GM19351 (cell line): ENCODE data around the gene SNRPA.
"Not testable (repeated sequence)": the region's sequence is repeated elsewhere in the genome, so short reads cannot be mapped to it uniquely, and the experiment has no call there.

ENCODE experiments used
- ATAC-seq: cut with Tn5 transposase; IDR thresholded peaks from one replicate; pipeline ENCODE4 v1.9.1; 2021; ENCODE audit warnings: mild to moderate bottlenecking, moderate library complexity; ENCODE audit not compliant: unreplicated experiment

SNRPA gene

GRCh38 chr19:40743926-40744325 is 7.1 kb upstream of the SNRPA start:
- ATAC-seq = no peak

GRCh38 chr19:40744554-40745401 is 6.2 kb upstream of the SNRPA start:
- ATAC-seq = no peak

GRCh38 chr19:40745402-40745780 is 5.6 kb upstream of the SNRPA start:
- ATAC-seq = no peak

GRCh38 chr19:40747536-40747935 is 3.5 kb upstream of the SNRPA start:
- ATAC-seq = no peak

- peak; percentile 80 for ATAC-seq
Observed at GRCh38 chr19:40750058-40750873, 737 bp upstream of the SNRPA start, which contains the start of gene ACTMAP. ACTMAP (minus strand) TSS chr19:40750477; CDS start chr19:40749803, 674 bp downstream.

DNA sequence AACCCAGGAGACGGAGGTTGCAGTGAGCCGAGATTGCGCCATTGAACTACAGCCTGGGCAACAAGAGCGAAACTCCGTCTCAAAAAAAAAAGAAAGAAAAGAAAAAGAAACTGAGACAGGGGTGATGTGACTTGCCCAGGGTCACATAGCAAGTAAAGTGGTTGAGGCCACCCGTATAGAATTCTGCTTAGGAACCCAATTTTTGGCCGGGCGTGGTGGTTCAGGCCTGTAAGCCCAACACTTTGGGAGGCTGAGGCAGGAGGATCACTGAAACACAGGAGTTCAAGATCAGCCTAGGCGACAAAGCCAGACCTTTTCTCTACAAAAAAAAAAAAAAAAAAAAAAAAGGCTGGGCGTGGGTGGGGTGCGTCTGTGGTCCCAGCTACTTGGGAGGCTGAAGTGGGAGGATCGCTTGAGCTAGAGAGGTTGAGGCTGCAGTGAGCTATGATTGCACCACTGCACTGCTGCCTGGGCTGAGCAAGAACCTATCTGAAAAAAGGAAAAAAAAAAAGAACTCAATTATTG is 1.3 kb downstream of the SNRPA start:
- no peak for ATAC-seq

DNA sequence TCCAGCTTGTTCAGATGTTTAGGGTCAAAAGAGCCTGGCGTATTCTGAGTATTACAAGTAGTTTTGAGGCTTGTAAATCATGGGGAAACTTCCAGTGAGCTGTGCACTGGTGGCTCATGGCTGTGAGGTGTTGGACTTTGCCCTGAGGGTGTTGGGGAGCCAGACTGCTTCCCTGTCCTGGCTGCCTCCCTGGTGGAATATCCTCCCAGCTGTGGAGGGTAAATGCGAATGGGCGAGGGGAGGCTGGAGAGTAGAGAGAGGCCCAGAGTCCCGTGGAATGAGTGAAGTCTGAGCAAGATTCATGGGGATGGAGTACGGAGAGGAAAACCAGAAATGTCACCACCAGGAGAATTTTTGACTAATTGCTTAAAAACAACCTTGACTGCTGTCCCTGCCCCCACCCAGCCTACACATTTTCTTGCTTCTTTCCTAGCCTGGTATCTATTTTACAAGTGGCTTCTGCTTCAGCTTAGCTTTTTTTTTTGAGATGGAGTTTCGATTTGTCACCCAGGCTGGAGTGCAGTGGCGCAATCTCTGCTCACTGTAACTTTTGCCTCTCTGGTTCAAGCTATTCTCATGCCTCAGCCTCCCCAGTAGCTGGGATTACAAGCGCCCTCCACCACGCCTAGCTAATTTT is 3.7 kb downstream of the SNRPA start:
- ATAC-seq = no peak

- ATAC-seq = no peak
Observed at GRCh38 chr19:40755248-40755624, 4.2 kb downstream of the SNRPA start.

DNA sequence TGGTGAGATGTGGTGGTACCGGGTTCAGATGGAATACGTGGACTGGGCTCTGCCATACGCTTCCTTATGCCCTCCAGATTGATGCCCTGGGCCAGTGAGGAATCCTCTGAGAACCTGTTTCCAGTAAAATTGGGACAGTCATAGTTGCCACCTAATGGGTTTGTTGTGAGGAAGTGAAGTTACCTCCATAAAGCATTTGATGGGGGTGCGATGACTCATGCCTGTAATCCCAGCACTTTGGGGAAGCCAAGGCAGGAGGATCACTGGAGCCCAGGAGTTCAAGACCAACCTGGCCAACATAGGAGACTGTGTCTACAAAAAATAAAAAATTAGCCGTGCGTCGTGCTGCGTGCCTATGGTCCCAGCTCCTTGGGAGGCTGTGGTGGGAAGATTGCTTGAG is 4.8 kb downstream of the SNRPA start:
- ATAC-seq = no peak

- ATAC-seq = no peak
Observed at GRCh38 chr19:40756502-40757110, 5.6 kb downstream of the SNRPA start.

DNA sequence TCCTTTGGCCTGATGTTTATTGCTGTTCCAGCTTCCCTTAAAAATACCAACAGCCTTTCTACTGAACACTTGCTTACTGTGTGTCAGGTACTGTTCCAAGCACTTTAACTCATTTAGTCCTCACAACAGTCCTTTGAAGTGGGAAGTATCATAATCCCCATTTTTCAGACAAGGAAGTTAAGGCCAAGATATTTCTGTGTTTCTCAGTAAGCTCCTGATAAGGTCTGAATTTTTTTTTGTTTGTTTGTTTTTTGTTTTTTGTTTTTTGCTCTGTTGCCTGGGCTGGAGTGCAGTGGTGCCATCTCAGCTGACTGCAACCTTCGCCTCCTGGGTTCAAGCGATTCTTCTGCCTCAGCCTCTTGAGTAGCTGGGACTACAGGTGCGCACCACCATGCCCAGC is 7.5 kb downstream of the SNRPA start:
- no peak for ATAC-seq

DNA sequence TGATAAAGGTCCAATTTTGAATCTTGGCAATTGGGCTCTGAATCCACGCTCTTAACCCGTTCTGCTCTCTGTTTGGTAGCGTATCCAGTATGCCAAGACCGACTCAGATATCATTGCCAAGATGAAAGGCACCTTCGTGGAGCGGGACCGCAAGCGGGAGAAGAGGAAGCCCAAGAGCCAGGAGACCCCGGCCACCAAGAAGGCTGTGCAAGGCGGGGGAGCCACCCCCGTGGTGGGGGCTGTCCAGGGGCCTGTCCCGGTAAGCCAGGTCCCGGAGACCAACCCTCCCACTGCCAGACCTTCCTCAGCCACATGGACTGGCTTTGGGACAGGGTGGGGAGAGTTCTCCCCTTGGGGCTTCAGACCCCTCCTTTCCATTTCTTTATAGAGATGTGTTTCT is 8.3 kb downstream of the SNRPA start:
- ATAC-seq = no peak

DNA sequence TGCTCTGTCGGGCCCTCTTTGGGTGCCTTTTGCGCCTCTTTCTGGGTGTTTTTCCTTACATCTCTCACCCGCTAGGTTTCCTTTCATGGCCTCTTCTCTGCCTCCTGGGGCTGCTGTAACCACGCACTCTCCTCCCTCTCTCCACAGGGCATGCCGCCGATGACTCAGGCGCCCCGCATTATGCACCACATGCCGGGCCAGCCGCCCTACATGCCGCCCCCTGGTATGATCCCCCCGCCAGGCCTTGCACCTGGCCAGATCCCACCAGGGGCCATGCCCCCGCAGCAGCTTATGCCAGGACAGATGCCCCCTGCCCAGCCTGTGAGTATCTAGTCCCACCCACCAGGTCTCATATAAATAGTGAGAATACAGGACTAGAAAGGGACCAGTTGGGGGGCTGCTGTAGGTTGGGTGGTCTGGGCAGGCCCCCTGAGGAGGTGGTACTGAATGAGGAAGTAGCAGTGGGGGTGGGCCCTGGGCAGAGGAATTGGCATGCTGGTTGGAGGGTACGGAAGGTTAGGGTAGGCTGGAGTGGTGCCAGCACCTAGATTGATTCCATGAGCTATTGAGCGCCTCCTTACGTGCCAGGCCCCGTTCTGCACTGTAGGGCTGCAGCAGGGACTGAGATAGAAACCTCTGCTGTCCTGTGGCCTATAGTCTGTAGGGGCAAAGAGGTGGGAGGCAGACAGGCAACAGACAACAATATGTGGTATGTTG is 11.9 kb downstream of the SNRPA start:
- no peak for ATAC-seq

GRCh38 chr19:40763526-40763925 is 12.5 kb downstream of the SNRPA start:
- no peak for ATAC-seq

- ATAC-seq = no peak
Observed at GRCh38 chr19:40763963-40764362, 13.0 kb downstream of the SNRPA start.

- ATAC-seq = not testable (repeated sequence)
Observed at GRCh38 chr19:40766385-40766784, 15.4 kb downstream of the SNRPA start.

DNA sequence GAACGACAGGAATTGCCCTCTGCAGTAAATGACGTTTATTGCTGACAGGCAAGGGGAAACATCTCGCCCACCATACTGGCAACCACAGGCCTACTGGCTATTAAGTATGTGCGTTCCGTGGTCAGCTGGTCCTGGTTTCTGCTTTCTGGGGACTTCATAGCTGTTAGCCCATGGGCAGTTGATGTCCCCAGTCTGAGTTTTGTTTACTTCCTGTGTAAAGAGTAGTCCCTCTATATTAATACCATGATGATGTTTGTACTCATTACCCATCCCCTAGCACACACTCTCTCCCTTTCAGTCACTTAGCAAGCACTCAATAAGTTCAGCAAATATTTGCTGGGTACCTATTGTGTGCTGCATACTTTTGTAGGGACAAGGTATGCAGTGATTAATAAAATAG is 17.9 kb downstream of the SNRPA start:
- no peak for ATAC-seq

- ATAC-seq = not testable (repeated sequence)
Observed at GRCh38 chr19:40771101-40771862, 20.3 kb downstream of the SNRPA start.

DNA sequence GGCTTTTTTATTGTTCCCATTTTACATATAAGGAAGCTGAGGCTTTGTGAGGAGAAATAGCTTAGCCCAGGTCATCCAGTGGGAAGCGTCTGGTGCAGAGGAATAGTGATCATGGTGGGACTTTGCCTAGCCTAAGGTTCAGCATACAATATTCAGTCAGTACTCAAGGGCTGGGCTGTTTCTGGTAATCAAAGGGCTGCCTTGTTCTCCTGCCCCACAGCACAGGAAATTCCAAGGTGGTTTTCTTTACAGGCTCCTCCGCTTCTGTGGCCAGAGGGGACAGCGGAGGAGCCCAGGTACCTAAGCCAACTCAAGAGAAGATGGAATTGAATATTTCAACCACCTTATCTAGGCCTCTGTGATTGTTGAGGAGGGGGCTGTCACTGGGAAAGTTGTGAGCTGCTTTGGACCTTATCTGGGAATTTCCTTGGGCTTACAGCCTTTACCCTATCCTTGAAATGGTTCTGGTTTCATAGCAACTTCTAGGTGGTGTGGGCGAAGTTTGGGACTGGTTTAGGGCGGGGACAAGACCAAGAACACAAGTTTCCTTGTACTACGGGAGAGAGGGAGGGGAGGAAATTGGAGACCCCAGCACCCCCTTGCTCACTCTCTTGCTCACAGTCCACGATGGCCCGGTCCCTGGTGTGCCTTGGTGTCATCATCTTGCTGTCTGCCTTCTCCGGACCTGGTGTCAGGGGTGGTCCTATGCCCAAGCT is 24.1 kb downstream of the SNRPA start, which contains the start of gene MIA:
Gene MIA, plus strand, starts transcription at position 606 of the 716 bp plus-strand sequence. Its CDS starts 22 bp downstream, at position 628.
- ATAC-seq = no peak
